RWPE2 (cell line): ENCODE results near the gene TMX4.

Experiments used
- ATAC-seq: fragments of 200-7000 bp; cut with Tn5 transposase; 3 replicates; pipeline ENCODE4 v1.9.1; 2021; ENCODE audit warnings: low read depth
- DNase-seq: peaks from one replicate; pipeline ENCODE4 v3.0.0-alpha.2; 2020; ENCODE audit warnings: low spot score
- H3K27ac ChIP-seq: fragments of 450-650 bp; 2 replicates; pipeline ENCODE4 v1.5.1; 2017; ENCODE audit warnings: mild to moderate bottlenecking; ENCODE audit not compliant: poor library complexity, severe bottlenecking
- H3K27me3 ChIP-seq: fragments of 250-450 bp; sonication (Bioruptor Pico); 2 replicates; pipeline ENCODE4 v1.5.1; 2021; ENCODE audit warnings: mild to moderate bottlenecking, moderate library complexity; ENCODE audit not compliant: insufficient read depth, poor library complexity, severe bottlenecking
- H3K36me3 ChIP-seq: fragments of 250-450 bp; sonication (Bioruptor Pico); 2 replicates; pipeline ENCODE4 v1.5.1; 2020; ENCODE audit warnings: low read depth, mild to moderate bottlenecking, moderate library complexity
- H3K4me1 ChIP-seq: fragments of 250-450 bp; sonication (Bioruptor Pico); 2 replicates; pipeline ENCODE4 v1.5.1; 2021; ENCODE audit warnings: mild to moderate bottlenecking, moderate library complexity; ENCODE audit not compliant: insufficient read depth, poor library complexity, severe bottlenecking
- H3K4me3 ChIP-seq: fragments of 250-450 bp; sonication (Bioruptor Pico); 2 replicates; pipeline ENCODE4 v1.5.1; 2021; ENCODE audit warnings: mild to moderate bottlenecking, moderate library complexity; ENCODE audit not compliant: severe bottlenecking
- H3K9me3 ChIP-seq: fragments of 250-450 bp; sonication (Bioruptor Pico); 2 replicates; pipeline ENCODE4 v1.5.1; 2021; ENCODE audit warnings: mild to moderate bottlenecking, moderate library complexity; ENCODE audit not compliant: severe bottlenecking
- CTCF ChIP-seq: fragments of 450-650 bp; IDR thresholded peaks from one replicate; pipeline ENCODE4 v1.5.1; 2017; ENCODE audit warnings: mild to moderate bottlenecking, moderate library complexity; ENCODE audit not compliant: poor library complexity, severe bottlenecking

The TMX4 gene

GRCh38 chr20:8062756-8063155 lies 43.2 kb upstream of the TMX4 start:
- Histone ChIP-seq H3K36me3 (no peaks in the 10 kb centered on the region), H3K4me1 (no peaks in the 10 kb centered on the region), H3K4me3 (no peak overlapping the region), H3K27ac (no peak overlapping the region), H3K9me3 (no peaks in the 10 kb centered on the region), H3K27me3 (no peaks in the 10 kb centered on the region)
- ATAC-seq (no peak), DNase-seq (no peak)
- no peak for TF ChIP-seq CTCF

- no peak overlapping the region for H3K27ac ChIP-seq
- H3K4me1 ChIP-seq = no peaks in the 10 kb centered on the region
- H3K36me3 ChIP-seq = no peaks in the 10 kb centered on the region
- TF ChIP-seq CTCF = no peak
- no peaks in the 10 kb centered on the region for H3K9me3 ChIP-seq
- ATAC-seq (no peak), DNase-seq (no peak)
- no peaks in the 10 kb centered on the region for H3K27me3 ChIP-seq
- no peak overlapping the region for H3K4me3 ChIP-seq
Observed at GRCh38 chr20:8061861-8062518, 42.4 kb upstream of the TMX4 start.

GRCh38 chr20:8060977-8061376 lies 41.4 kb upstream of the TMX4 start:
- ATAC-seq = no peak
- Histone ChIP-seq H3K27me3 (no peaks in the 10 kb centered on the region), H3K4me3 (no peak overlapping the region), H3K4me1 (no peaks in the 10 kb centered on the region), H3K27ac (no peak overlapping the region), H3K9me3 (no peaks in the 10 kb centered on the region), H3K36me3 (no peaks in the 10 kb centered on the region)
- DNase-seq = no peak
- no peak for TF ChIP-seq CTCF

GRCh38 chr20:8057871-8058270 lies 38.3 kb upstream of the TMX4 start:
- no peaks in the 10 kb centered on the region for H3K9me3 ChIP-seq
- no peaks in the 10 kb centered on the region for H3K36me3 ChIP-seq
- no peak overlapping the region for H3K27ac ChIP-seq
- no peaks in the 10 kb centered on the region for H3K4me1 ChIP-seq
- TF ChIP-seq CTCF = no peak
- DNase-seq (no peak), ATAC-seq (no peak)
- no peaks in the 10 kb centered on the region for H3K27me3 ChIP-seq
- H3K4me3 ChIP-seq = no peak overlapping the region

GRCh38 chr20:8055096-8055495 lies 35.5 kb upstream of the TMX4 start:
- ATAC-seq (no peak), DNase-seq (no peak)
- Histone ChIP-seq H3K4me1 (no peaks in the 10 kb centered on the region), H3K4me3 (no peak overlapping the region), H3K9me3 (no peaks in the 10 kb centered on the region), H3K36me3 (no peaks in the 10 kb centered on the region), H3K27ac (no peak overlapping the region), H3K27me3 (no peaks in the 10 kb centered on the region)
- no peak for TF ChIP-seq CTCF
